ENCODE results near the gene GDPGP1.

GRCh38 chr15:90259524-90259923 is 25.5 kb downstream of the GDPGP1 start:
- no peak for TF ChIP-seq CTCF (IDR thresholded peaks at IDR 0.05)
- TF ChIP-seq EZH2 (IDR thresholded peaks at IDR 0.05; ENCODE audit: borderline replicate concordance, insufficient read depth, low read depth, low read length, poor library complexity, severe bottlenecking), result no peak
